HG02610 (cell line): ENCODE results near the gene ROR1.

Experiments
- ATAC-seq: cut with Tn5 transposase; IDR thresholded peaks from one replicate; pipeline ENCODE4 v1.9.1; 2021; ENCODE audit warnings: mild to moderate bottlenecking, moderate library complexity; ENCODE audit not compliant: unreplicated experiment

The ROR1 gene

DNA sequence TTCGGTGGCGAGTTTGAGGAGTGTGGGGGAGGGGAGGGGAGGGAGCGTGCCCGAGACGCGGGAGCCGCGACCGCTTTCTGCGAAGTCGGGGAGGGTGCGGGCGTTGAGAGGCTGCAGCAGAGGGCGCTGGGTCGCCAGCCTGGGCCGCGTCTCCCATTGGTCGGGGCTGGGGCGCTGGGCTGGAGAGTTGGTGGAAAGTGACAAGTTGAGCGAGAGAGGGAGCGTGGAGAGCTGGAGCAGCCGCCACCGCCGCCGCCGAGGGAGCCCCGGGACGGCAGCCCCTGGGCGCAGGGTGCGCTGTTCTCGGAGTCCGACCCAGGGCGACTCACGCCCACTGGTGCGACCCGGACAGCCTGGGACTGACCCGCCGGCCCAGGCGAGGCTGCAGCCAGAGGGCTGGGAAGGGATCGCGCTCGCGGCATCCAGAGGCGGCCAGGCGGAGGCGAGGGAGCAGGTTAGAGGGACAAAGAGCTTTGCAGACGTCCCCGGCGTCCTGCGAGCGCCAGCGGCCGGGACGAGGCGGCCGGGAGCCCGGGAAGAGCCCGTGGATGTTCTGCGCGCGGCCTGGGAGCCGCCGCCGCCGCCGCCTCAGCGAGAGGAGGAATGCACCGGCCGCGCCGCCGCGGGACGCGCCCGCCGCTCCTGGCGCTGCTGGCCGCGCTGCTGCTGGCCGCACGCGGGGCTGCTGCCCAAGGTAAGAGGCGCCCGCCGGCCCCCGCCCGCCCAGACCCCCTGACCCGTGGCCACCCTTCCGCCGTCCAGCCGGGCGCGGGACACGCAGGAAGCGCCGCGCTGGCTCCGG lies at the start of gene ROR1:
ROR1 (plus strand) TSS at position 203 of the 802 bp plus-strand sequence.
- ATAC-seq = peak; percentile 75

DNA sequence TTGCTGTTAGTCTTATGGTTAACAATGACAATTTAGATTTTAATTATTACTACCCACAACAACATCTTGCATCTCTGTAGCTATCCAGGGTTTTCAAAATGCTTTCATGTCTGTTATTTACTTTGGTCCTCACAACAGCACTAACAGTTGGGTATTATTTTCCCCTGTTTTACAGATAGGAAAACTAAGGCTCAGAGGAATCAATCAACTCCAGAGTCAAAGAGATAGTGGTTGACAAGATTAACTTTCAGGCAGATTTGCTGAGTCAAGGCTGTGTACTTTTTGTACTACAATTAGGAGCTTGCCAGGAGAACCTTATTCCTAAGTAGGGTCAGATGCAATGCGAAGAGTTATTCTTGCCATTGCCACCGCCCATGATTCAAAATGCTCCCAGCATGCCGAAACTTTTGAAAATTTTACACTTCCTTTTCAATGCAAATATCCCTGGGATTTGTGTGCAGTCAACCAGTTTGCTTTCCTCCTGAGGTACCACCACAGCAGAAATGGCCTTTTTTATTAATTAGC lies 49.4 kb upstream of the ROR1 start:
- no peak for ATAC-seq

DNA sequence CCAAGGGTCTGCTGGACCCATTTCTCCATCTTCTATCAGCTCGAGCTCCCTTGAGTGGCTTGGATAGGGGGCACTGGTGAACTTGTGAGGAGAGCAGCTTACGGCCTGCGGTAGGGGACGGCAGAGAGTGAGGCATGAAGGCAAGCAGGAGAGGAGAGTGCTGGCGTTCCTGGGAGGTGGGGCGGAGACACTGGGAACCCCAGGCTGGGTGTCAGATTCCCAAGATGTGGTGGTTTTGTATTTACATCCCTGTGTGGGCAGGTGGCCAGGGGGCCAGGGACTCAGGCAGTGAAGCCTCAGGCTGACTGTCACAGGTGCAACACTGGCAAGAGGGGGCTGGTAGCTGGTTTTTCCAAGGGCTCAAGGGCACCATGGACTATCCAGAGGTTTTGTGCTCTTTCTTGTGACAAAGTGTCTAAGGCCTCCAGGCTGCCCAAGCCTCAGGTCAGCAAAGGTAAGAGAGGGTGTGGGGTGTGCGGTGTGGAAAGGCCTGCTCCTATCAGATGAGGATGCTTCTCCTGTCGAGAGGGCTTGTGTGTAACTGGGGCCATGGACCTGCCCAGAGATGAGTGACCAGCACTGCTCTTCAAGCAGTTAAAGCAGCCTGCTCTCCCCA lies 45.1 kb upstream of the ROR1 start:
- no peak for ATAC-seq

DNA sequence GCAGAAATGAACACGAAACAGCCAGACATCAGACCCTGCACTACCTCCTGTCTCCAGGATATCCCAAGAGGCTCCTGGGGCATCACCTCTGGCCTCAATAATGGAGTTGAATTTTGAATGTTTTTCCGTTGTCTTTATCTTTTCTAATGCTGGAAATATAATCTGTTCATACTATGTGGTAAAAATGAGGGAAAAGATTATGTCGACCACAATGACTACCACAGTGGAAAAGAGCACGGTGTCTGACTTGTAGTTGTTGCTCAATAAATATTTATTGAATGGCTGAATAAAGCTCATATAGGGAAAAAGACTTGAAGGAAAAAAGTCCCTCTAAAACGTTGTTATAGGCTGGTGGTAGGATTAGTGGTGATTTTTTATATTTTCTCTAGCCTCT lies 44.6 kb upstream of the ROR1 start:
- ATAC-seq = no peak

DNA sequence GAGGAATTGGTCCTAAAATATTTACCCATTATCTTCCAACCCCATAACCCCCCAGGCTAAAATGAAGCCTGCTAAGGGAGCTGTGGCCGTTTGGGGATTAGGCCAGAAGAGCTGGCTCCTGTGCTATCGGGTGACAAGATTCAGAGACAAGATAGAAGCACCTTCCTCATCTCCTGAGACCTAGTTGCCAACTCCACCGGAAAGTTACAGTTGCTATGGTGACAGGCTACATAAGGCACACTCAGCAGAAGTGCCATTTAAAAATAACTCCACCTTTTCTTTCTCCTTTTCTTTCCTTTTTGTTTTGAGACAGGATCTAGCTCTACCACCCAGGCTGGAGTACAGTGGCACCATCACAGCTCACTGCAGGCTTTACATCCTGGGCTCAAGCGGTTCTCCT lies 43.6 kb upstream of the ROR1 start:
- no peak for ATAC-seq

DNA sequence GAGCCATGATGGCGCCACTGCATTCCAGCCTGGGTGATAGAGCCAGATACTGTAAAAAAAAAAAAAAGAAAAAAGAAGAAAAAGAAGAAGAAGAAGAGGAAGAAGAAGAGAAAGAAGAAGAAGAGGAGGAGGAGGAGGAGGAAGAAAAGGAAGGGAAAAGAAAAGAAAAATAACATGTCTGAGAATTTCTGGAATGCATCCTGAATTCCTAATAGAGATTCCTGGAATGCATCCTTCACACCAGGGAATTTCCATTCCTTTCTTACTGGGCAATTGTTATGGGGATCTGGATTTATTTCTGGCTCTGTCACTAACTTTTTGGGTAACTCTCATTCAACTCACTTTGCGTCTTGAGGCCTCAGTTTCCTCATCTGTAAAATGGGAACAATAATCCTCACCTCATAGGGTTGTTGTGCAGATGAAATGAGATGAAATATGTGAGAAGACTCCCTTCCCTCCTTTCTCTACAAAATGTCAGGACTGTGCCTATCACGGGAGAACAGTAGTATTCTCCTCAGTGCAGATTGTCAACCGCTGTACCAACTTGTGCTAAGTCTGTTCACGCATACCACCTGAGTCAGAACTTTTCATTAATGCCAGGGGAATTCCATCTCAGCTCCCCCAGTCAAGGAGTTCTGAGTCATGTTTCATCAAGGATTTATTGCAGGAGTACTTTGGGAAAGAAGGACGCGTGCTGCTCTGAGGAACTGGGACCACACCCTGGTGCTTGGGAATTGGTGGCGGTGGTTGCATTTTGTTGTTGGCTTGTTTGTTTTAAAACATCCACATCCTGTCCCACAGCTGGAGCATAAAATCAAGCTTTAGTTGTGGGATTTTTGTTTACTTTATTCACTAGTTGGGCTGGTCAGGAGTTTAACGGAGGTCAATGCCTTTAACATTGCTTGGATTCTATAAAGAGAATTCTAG lies 42.4 kb upstream of the ROR1 start:
- no peak for ATAC-seq

DNA sequence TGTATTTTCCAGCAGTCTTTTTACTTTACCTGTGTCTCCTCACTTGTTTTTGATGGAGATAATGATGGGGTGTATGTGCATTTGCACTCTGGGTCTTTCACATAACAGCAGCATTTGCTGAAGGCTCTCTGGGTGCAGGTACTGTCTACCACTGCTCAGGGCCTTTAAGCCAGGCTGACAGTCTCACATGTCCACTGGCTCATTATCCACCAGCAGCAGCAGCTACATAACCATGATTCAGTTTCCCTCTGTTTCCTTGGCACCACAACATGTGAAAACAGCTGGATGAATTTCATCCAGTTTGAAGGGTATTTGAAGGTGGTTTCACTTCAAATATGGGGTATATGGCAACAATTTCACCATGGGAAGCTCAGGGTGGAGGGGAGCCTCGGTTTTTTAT lies 41.2 kb upstream of the ROR1 start:
- no peak for ATAC-seq

DNA sequence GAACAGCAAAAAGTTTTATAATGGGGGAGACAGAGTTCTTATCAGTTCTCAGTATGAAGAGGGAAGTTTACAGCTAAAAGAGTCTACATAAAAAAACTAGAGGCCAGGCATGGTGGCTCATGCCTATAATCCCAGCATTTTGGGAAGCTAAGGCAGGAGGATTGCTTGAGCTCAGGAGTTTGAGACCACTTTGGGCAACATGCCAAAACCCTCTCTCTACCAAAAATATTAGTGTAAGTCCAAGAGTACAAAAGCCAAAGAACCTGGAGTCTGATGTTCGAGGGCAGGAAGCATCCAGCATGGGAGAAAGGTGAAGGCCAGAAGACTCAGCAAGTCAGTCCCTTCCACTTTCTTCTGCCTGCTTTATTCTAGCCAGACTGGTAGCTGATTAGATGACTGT lies 35.0 kb upstream of the ROR1 start:
- no peak for ATAC-seq

DNA sequence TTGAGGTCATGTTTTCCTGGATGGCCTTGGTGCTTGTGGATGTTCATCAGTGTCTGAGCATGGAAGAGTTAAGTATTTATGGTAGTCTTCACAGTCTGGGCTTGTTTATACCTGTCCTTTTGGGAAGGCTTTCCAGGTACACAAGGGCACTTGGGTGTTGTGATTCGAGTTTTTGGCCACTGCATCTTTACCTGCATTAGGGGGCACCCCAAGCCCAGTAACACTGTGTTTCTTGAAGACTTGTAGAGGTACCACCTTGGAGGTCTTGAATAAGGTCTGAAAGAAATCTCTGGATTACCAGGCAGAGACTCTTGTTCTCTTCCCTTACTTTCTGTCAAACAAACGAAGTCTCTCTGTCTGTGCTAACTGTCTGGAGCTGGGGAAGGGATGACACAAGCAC lies 34.4 kb upstream of the ROR1 start:
- no peak for ATAC-seq

DNA sequence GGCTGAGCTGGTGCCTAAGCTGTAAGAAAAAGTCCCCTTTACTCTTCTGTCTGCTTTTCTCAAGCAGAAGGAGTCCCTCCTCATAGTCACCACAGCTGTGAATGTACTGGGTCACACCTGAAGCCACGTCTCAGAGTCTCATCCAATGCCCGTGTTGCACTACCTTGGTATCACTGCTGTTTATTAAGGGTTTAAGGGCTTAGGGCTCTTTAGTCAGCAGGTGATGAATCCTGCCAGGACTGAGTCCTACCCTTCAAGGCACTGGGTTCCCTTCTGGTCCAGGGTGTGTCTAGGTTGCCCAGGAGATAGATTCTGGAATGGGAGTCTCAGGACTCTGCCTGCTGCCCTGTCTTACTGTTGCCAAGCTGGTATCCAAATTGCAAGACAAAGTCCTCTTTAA lies 33.4 kb upstream of the ROR1 start:
- no peak for ATAC-seq

DNA sequence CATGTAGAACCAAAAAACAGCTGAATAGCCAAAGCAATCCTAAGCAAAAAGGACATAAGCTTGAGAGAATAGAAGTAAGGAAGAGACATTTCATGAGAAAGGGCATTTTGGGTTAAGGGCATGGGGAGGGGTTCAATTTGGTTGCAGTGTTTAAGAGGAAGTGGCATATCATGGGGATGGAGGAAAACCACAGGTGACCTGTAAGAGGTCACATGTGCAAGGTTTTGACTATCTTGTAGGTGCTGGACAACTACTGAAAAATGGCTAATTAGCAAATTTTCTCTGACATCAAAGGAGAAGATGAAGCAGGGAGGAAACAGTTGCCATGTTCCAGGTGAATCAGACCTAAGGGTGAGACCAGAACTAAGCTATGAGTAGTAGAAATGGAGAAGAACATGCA lies 31.3 kb upstream of the ROR1 start:
- ATAC-seq = no peak

DNA sequence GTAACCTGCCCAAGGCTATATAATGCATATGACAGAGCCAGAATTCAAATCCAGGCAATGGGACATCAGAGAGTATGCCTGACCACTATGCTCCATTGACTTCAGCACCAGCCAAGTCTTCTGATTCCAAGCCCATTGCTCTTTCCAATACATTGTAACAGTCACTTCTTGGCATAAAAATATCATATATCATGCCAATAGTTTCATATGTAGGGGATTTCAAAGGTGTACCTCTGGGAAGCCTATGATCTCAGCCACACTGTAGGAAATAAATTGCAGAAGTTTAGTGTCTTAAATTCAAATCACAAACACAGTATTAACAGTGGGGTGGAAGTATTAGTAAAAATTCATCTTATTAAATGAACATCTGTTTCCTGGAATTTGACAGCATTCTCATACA lies 30.0 kb upstream of the ROR1 start:
- ATAC-seq = no peak

DNA sequence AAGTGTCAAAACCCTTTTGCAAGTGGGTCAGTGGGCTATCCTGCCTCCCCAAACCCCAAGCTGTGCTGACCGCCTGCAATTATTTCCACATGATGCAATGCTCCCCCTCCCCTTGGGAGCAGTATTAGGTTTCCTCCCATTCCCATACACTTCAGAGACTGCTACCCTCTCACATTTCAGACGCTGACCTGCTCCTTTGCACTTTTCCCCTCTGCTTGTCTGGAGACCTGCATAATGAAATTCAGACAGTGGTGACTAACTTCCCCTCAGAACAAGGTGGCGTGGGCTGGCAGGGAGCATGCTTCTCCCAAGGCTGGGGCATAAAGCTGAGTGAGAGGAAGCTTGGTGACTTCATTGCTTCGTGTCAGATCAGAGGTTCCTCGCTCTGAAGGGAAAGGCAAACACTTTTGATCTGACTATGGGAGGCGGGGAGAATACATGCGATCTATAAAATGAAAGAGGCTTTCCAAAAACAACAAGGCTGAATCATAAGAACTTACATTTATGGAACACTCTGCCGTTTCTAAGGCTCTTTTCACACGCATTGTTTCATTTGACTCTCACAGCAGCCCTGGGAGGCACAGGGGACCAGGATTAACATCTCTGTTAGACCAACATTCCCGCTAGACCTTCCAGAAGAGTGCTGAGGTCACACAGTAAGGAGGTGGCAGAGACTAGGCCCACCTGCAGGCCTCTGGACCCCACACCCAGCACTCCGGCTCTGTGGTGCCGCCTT lies 27.5 kb upstream of the ROR1 start:
- ATAC-seq = no peak

DNA sequence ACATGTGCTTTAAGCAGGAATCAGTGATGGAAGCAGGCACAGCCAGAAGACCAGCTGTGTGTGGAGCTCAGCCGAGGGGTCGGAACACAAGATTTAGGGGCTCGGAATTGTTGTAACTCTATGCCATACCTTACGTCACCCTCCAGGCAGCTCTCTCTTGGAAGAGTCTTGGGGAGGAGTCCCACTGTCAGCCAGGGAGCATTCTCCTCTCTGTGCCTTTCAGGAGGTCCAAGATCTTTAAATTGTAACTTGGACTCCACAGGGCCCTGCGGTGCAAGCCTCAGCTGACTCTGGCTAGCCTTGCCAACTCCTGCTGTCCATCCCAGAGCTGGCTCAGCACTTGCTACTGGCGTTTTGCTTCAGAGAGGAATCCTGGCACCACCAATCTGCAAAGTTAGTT lies 26.4 kb upstream of the ROR1 start:
- ATAC-seq = no peak

DNA sequence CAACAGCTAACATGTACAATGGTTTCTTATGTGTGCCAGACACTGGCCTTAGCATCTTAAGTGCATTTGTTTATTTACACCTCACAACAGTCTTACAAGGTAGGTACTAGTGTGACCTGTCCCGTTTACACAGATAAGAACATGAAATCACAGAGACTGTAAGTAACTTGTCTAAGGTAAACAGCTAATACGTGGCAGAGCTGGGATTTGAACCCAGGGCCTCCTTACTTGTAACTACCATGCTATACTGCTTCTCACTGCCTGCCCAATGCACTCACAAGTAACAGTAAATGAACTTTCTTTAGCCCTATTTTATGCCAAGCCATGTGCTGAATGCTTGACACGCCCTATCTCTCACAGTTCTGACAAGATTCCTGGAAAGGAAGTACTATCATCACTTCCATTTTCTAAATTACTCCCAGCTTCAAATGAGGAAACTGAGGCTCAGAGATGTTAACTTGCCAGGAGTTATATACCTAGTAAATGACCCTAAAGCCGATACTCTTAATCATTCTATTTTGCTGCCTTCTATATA lies 25.7 kb upstream of the ROR1 start:
- ATAC-seq = no peak

DNA sequence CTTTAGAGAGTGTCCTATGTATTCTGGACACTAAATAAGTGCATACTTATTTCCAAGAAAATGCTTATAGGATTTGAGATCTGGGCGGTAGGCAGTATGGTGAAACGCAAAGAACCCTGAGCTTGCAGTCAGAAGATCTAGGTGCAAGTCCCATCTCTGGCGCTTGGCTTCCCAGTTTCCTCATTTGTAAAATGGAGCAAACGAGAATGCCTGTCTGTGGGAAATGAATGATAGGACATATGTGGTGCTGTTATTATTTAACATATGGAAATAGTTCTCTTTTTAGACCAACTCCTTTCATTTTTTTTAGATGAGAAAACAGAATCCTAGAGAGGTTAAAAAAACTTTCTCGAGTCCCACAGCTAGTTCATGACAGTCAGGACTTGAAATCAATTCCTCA lies 25.2 kb upstream of the ROR1 start:
- ATAC-seq = no peak

DNA sequence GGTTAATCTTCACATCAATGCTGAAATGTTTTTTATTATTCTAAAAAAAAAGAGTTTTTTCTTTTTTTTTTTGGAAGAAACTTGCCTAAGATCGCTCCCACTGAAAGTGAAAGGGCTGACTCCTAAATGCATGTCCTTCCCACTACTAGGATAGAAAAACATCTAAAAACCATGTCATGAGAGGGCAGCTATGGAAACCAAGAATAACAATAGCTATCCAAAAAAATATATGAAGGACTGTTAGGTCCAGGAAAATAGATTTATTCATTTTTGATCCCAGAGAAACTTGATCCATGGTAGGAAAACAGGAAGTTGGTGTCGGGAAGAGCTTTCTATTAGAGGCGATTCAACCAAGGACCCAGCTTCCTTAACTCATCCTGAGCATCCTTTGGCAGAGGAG lies 23.1 kb upstream of the ROR1 start:
- no peak for ATAC-seq

DNA sequence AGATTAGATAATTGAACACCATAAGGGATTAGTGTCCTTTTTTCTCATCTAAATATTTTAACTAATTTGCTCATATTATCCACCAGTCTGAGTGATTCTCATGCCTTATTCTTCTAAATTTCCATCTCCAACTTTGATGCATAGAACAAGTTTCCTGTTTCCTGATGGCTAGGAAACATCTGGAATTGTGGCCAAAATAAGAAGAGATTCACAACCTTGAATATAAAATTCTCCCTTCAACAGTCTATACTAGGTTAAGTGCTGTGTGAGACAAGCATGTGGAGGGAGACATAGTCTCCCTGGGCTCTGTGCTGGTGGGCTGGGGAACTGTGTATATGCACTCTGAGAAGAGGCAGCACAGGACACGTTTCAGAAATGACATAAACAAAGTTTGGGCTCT lies 21.6 kb upstream of the ROR1 start:
- no peak for ATAC-seq

DNA sequence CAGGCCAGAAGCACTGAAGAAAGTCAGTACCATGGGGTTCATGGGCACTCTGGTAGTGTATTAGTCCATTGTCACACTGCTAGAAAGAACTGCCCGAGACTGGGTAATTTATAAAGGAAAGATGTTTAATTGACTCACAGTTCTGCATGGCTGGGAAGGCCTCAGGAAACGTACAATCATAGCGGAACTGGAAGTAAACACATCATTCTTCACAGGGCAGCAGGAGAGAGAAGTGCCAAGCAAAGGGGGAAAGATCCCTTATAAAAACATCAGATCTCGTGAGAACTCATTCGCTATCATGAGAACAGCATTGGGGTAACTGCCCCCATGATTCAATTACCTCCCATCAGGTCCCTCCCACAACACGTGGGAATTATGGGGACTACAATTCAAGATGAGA lies 20.2 kb upstream of the ROR1 start:
- no peak for ATAC-seq

DNA sequence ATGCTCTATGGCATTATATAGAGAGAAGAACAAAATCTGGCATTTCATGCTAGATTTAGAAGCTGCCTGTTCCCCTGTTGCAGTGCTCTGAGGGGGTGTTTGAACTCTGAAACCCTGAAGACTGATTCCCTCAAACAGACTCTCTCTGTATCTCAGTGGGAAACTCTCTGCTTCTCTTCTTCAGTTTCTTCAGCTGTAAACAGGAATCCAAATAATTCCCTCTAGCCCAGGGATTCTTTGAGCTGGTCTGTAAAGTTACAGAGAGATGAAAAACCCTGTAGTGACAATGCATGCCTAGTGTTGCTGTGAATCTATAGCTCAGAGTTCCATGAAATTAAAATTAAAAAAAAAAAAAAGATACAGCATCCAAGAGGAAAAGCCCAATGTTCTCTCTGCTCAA lies 17.0 kb upstream of the ROR1 start:
- no peak for ATAC-seq

DNA sequence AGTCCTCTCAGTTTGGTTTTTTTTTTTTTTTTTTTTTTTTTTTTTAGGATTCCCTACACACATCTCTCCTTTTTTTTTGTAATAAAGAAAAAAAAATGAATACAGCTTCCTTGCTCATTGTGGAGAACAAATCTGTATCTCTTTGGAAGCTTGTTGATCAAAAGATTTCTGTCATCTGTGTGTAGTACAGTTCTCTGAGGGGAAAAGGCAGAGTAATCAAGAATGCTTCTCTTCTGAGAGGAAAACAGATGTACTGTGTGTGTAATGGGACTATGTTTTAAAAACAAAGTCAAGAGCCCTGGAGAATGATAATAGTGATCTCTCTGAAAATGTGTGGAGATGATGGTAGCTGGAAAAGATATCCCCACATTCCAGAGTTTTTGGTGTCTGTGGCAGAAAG lies 16.5 kb upstream of the ROR1 start:
- no peak for ATAC-seq
